ENCODE data around the gene TNNI2.

GRCh38 chr11:1805525-1805924 is 33.3 kb upstream of the TNNI2 start:
- TF ChIP-seq POLR2A (IDR thresholded peaks at IDR 0.05) (no peak), CTCF (IDR thresholded peaks at IDR 0.05) (no peak)
